SHP77 (cell line): Measurements from ENCODE around the gene MID1.
A peak's percentile ranks its signal among the peaks of the same experiment; 100 is the strongest.

ENCODE experiments used
- DNase-seq, 2 experiments: peaks; one replicate each; lab custom pipeline; 2025; lab: John Stamatoyannopoulos, UW

Gene MID1, protein sequence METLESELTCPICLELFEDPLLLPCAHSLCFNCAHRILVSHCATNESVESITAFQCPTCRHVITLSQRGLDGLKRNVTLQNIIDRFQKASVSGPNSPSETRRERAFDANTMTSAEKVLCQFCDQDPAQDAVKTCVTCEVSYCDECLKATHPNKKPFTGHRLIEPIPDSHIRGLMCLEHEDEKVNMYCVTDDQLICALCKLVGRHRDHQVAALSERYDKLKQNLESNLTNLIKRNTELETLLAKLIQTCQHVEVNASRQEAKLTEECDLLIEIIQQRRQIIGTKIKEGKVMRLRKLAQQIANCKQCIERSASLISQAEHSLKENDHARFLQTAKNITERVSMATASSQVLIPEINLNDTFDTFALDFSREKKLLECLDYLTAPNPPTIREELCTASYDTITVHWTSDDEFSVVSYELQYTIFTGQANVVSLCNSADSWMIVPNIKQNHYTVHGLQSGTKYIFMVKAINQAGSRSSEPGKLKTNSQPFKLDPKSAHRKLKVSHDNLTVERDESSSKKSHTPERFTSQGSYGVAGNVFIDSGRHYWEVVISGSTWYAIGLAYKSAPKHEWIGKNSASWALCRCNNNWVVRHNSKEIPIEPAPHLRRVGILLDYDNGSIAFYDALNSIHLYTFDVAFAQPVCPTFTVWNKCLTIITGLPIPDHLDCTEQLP

DNA sequence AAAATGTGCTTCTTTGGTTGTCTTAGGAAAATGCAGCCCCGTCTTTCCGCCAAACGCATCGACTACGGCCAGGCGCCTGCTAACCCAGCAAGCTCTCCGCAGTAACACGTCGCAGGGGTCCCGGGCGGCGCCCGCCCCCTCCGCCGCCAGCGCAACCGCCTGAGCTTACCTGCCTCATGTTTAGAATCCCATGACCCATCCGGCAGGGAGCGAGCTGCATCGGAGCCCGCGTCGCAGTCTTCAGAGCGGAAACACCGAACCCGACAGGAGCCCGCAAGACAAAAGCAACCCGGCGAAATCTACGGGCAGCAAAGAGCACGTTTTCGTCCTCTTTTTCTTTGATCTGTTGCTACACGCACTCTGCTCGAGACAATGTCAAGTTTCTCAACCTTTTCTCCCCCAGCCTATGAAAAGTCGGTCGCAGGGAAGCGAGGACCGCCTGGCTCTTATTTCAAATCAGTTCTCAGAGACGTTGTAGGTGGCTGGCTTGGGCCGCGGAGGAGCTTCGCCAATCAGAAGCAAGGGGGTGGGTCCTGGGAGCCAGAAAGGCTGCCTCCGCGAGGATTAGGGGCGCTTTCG, at the start of gene MID1:
Gene MID1, minus strand, starts transcription at position 465 of the 579 bp plus-strand sequence. CDS start 53,038 bp downstream, outside the sequence.
- no peak for DNase-seq

DNA sequence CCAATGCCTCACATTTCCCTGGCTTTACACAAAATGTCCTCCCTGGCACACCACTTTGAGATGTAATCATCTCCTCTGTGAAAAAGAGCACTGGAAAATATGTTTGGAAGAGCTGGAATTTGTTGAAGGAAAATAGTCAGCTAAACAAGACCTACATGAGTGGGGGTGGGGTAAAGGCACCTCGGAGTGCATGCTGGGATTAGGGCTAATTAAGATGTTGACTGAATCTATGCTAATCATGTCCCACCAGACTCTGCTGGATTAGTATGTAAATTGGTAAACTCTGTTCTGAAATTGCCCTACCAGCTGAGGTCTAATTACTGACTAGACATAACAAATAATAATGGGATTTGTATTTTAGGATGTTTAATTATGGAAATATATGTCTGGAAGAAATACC, 46.8 kb upstream of the MID1 start:
- DNase-seq, result no peak

DNA sequence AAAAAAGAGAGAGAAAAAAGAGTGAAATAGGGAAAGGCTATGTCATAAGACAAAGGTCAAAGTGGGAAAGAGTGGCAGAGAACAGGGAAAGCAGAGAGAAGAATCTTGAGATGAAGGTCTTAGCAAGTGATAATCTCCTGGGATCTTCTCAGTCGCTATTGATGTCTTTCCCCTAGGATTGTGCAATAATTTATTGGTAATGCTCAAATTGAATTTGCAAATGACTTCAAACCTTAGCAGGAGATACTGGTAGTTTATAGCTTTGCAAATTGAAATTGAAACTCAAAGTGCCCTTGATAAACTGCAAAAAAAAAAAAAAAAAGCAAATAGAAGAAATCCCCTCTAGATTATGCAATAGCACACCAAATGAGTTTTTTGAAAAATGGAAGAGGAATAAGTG, 45.7 kb upstream of the MID1 start:
- DNase-seq, result no peak

DNA sequence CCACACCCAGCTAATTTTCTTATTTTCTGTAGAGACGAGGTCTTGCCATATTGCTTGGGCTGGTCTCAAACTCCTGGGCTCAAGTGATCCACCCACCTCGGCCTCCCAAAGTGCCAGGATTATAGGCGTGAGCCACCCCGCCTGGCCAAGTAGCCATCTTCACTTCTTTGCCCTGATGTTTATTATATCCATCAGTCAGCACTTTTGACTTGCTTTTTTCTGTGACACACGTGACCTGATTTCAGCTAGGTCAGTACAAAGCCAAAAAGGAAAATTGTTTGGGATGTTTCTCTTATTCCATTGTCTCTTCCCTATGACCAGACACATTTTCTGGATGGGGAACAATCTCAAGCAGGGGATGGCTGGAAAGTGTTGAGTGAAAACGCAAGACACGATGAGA, 45.3 kb upstream of the MID1 start:
- no peak for DNase-seq

DNA sequence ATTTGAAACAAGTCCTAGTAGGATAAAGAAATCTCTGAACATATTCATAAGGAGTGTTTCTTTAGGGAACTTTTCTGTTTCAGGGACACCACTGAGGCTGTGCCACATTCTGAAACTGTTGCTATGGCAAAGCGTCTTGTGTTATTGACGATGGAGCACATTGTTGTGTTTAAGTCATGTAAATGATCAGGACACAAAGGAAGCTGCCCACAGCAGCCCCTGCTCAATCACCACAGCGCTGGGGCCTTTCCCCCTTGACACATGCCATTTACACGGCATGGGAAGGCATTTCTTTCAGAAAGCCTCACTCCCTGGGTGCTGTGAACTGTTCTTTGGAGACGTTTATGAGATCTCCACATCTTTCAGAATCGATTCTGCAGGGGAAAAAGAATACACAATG, 39.8 kb upstream of the MID1 start:
- no peak for DNase-seq

DNA sequence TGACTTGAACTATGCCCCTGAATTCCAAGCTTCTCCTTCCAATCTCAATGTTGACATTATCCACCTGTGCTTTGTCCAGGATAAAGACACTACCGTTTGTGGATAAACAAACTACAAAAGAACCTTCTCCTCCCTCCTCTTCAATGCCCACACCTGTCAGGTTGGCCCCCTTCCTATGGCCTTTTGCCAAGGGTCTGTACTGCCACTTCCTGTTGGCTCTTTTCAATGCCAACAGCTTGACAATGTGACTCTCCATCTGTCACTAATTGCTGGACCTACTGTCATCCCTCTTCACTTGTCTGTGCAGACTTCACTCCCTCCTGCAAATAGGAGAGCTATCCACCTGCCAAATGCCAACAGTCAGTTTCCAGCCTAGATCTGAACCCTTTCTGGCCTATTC, 35.8 kb upstream of the MID1 start:
- DNase-seq, result peak; percentile 77

DNA sequence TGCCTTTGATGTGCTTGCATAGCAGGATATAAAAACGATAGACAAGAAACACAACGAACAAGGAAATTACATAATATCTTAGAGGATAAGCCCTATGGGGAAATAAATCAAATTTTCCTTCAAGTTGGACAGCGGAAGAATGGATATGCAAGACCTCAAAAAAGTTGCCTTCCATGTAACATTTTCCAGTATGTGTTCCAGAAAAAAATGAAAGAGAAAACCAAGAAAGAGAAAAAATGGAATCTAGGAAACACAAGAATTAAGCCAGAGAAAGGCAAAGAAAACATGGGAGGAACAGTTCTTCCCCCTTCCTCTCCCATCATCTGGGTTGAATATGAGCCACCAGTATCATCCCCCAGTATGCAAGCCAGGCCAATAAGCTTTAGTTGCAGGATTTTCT, 34.6 kb upstream of the MID1 start:
- DNase-seq, result no peak

DNA sequence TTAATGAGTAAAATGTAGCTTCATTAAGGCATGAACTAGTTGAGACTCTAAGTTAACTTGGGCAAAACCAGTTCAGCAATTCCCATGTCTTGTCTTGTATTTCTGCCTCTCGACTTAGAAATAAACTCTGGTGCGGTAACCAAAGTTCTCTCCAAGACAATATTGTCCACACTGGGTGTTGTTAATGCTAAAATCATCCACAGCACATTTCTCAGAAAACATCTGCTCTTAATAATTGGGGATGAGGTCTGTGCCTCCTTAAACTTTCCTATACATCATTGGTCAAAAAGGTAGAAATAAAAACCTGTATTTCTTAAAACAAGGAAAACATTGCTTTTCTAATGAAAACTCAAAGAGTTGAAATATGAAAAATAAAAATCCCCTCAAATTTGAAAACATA, 32.9 kb upstream of the MID1 start:
- no peak for DNase-seq

DNA sequence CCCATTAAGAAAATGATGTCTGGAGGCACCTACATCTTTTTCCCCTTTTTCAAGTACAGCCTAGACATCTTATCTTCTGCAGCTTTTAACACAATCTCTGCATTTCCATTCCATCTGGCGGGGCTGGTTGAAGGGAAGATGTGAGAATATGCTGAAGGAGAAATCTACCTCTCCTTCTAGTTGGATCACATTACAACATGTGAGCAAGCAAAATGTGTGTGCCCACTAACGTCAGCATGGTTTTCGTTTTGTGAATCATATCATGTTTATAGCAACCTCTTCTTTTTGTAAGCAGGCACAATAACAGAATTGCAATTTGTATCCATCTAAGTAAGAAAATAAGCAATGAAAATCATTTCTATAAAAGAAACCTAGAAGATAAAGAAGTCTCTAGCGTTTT, 28.9 kb upstream of the MID1 start:
- DNase-seq, result no peak

DNA sequence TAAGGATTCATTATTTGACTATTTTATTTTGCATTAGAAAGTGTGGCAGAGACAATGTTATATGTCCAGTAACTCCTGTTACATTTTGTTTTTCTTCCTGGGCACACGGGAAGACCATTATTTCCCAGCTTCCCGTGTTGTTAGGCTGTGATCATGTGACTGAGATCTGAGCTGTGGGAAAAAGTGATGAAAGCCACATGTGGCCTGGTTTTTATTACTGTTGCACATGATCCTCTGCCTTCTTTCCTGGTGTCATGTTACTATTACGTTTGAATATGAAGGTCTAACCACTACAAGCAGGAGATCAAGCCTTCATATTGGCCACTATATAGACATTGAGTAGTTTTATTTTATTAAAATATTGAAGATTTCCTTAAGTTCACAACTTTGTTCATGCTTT, 28.2 kb upstream of the MID1 start:
- no peak for DNase-seq

DNA sequence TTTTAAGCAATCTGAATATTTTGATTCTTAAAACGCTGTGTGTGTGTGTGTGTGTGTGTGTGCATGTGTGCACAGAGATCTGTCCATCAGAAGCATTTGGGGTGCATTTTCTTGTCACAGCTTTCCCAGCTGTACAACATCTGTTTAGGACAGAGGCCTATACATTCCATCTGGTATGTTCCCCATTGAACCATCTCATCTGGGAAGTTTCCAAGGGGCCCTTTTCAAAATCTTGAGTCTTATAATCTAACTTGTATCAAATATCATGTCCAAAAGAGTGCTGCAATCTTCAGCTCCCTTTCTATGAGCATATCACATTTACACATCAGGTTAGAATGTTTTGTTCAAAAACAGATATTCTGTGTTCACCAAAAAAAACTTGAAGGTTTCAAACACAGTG, 16.5 kb upstream of the MID1 start:
- DNase-seq, result no peak

DNA sequence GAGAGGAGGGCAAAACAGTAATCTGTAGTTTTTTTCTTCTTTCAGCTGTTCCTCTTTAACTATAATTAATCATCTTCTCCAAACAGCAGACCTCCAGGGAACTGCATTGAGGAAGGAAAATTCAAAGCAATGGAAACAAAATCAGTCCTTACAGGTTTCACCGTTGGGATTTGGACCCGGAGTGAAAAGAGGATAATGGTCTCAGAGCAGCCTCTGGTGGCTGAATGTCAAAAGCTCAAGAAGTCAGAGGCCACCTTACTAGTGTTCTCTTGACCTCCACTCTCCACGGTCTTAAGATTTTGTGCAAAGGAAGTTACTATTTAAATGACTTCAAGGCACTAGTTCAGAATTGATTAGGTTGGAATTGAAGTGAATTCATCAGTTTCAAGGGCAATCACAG, 16.0 kb upstream of the MID1 start:
- peak; percentile 22 to 35 for DNase-seq

DNA sequence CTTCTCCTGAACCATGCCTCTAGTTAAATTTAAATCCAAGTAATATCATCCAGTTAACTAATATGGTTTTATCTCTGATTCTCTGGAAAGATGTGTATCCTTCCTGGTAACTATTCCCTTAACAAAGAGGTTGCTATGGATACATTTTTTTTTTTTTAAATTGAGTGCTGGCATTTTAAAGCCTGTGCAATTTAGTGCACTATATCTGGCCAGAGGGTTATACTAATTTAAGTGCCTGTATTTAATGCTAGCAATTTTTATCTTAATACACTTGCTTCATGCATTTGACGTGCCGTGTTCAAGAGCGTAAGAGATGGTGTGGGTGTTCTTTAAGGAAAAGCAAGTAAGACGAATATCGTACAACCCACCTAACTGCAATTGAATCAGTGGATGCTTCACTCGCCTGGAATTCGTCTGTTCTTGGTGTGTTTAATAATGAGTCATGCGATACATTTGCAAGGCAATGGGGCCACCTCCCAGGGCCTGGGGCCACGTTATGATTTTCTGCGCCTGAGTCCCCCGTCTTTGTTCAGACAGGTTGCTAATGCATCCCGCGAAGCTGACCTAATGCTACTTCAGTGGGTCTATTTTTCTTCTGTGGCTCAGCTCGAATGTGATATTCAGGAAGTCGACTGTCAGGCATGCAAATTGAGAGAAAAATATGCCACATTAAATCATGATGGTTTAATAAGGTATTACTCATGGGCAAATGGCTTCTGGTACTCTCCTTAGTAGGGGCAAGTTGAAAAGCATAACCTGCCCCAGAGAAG, 14.2 kb upstream of the MID1 start:
- DNase-seq, result no peak

DNA sequence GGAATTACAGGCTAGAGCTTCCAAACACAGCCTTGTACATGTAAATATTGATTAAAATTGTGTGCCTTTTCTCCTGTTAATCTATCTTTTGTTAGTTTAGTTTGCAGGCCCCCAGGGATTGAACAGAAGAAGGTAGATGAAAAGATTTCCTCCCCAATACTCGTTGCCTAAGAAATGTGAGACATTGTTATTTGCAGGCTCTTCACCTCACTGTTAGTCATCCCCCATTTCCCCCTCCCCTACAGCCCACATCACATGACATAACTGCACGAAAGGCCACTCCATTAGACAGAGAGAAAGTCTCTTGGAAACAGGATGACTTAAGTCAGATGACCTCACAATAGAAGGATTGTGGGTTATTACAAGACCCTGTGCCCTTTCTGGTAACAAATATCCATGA, 13.3 kb upstream of the MID1 start:
- DNase-seq, result peak in 1 of 2 experiments; percentile 37

DNA sequence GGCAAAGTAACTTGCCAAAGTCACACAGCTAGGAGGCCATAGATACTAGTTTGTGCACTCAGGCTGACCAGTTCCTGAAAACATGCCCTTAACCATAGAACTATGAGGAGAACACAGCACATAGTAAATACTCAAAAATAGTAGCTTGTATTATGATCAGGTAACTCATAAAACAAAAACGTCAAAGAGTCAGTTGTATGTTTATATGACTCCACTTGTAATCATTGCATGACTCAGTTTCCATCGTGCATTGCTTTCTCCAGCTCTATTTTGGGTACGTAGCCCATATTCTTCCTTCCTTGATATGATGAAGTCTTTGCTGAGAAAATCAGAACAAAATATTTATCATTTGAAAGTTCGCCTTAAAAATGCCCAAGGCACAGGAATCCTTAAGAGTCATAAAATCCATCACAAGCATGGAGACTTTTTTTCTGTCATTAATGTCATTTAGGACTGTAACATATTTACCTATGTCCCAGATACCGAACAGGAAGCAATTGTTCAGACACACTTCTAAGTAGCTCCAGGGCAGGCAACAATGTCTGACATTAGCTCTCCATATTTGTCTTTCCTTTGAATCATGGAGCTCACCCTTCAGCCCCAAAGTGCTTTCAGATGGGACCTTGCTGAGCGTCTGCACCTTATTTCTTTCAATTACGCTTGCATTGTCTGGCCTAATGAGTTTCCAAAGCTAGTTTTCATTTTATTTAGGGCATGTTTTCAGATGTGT, 11.2 kb upstream of the MID1 start:
- no peak for DNase-seq

DNA sequence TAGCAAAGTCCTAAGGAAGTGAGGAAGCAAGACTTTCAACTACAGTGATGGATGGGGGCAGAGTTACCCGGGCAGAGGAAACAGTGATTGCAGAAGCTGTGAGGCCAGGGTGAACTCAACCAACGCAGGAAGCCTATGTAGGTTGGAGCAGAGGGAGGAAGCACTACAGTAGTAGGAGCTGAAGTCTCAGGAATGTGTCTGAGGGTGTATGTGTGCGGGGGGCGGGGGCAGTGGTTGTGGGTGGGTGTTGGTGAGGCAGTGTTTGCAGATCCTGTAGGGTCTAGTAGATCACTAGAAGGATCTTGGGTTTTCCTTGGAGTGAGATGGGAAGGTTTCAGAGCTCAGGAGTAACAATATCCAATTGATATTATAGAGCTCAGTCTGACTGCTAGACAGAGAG, 9.9 kb upstream of the MID1 start:
- no peak for DNase-seq

DNA sequence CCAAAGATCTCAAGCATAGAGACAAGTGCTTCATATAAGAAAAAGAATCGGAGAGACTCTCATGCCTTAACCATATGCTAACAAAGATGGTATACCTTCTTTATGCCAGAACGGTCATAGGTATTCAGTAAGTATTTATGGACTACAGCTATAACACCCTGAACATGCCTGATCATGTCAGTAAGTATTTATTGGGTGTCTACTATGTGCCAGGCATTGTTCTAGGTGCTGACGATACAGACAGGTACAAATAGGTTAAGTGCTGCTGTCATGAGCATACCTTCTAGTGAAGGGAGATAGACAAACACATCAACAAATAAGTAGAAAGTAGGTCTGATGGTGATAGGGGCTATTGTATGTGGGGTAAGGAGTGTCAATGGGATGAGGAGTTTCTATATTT, 9.5 kb upstream of the MID1 start:
- no peak for DNase-seq

DNA sequence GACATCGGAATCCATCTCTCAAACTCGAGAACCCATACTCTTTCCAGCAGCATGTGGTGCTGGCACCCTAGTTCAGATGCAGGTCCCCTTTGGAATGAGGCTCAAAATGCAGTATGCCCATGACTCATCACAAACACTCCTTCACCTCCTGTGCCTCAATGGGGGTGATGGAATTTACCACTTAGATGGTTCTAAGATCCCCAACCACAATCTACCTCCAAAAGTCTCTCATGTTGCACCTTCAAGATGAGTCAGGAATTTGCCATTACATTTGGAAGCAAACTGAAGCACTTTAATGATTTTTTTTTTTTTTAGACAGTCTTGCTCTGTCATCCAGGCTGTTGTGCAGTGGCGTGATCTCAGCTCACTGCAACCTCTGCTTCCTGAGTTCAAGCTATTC, 8.5 kb upstream of the MID1 start:
- no peak for DNase-seq

DNA sequence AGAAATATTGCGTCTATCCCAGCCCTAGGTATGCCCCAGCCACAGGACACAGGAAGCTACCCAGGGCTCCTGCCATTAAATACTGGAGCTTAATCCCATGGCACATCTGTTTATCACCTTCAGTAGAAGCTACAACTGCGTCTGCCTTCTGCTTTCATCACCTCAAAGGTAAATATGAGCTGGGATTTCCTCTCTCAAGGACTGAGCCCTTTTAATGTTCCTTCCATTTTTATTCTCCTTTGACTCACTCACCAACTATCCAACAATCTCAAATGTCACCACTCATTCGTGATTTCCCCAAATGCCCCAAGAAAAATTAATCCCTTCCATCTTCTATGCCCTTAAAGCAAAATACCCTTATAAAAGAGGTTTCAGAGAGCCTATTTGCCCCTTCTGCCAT, 1.8 kb upstream of the MID1 start:
- DNase-seq, result no peak

DNA sequence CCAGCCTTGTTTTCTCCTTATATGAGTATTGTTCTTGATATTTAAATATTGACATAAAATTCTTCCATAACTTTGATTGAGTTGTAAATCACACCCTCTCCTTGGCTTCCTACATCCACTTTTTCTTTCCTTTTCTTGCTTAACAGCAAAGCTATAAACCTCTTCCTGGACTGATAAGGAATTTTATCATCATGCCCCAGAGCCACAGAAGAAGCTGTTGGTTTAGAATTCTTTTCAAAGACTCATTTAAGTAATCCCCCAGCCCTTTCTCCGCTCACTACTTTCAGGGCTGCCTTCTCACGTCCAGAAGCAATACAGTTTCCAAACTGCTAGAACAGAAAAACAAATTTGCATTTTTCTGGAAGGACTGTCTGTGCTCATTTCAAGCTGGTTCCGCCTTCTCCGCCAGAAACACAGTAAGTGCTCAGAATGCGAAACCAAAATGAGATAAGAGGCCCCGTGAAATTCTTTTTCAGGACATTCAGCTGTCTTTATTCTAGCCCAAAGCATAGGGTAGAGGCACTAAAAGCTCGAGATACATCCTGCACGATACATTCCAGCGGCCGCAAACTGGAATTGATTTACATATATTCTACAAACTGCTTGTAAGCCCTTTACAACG, 849 bp downstream of the MID1 start:
- DNase-seq, result no peak

DNA sequence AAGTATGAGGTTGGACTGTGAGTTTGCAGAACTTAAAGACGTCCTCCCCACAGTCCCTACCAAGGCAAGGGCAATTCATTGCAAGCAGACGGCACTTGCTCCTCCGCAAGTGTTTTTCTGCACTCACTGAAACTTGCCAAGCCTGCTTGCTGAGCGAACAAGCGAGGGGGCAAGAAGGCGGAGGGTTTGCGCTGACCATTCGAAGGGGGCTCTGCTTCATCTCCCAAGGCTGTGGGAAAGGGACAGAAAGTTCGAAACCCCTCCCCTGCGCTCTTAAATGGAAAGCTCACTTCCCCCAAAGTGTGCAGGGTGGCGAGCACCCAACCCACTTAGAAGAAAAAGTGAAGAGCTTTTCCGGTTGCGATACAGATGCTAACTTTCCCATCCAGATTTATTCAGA, 1.4 kb downstream of the MID1 start:
- DNase-seq, result no peak

DNA sequence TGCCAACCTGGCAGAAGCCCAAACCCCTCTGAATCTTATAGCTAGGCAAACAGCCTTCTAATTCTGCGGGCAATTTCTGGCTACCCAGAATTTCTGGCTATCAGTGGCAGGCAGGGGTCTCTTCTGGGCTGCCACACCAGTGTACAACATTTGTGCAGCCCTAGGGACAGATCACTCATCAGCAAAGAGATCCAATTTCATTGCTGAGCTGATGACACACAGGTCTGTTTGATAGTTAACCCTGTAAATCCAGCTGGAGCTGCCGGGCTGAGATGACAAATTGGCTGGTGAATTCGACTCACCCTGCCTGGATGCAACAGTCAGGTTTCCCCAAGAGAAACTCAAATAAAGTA, 2.4 kb downstream of the MID1 start:
- DNase-seq, result peak in 1 of 2 experiments; percentile 39
